SK-N-SH treated with all-trans-retinoic acid at 6 μM for 48 hours (cell line): ENCODE data around the gene FARS2.

Experiments used
- BACH2 ChIP-seq: fragments of 250-450 bp; sonication (Bioruptor Pico); IDR thresholded peaks from 2 replicates; pipeline ENCODE4 v1.9.0; 2021; ENCODE audit warnings: mild to moderate bottlenecking, borderline replicate concordance
- ESRRG ChIP-seq: fragments of 250-450 bp; sonication (Bioruptor Pico); IDR thresholded peaks from 2 replicates; pipeline ENCODE4 v1.6.1; 2021; ENCODE audit warnings: mild to moderate bottlenecking
- GLIS3 ChIP-seq: fragments of 250-450 bp; sonication (Bioruptor Pico); IDR thresholded peaks from 2 replicates; pipeline ENCODE4 v1.5.0; 2020; ENCODE audit warnings: mild to moderate bottlenecking, moderate library complexity
- PPARA ChIP-seq: fragments of 250-450 bp; sonication (Bioruptor Pico); IDR thresholded peaks from 2 replicates; pipeline ENCODE4 v1.5.0; 2020; ENCODE audit warnings: mild to moderate bottlenecking, borderline replicate concordance
- TCF4 ChIP-seq: fragments of 250-450 bp; sonication (Bioruptor Pico); IDR thresholded peaks from 2 replicates; pipeline ENCODE4 v1.8.0; 2021; ENCODE audit warnings: mild to moderate bottlenecking, moderate library complexity, borderline replicate concordance
- ZC3H10 ChIP-seq: fragments of 250-450 bp; sonication (Bioruptor Pico); IDR thresholded peaks from 2 replicates; pipeline ENCODE4 v1.5.1; 2021; ENCODE audit warnings: mild to moderate bottlenecking, moderate library complexity
- ZFP3 ChIP-seq: fragments of 250-450 bp; sonication (Bioruptor Pico); IDR thresholded peaks from 2 replicates; pipeline ENCODE4 v1.5.0; 2020; ENCODE audit warnings: mild to moderate bottlenecking, moderate library complexity
- ZFP30 ChIP-seq: fragments of 450-650 bp; formaldehyde crosslinking; IDR thresholded peaks from 2 replicates; pipeline ENCODE4 v1.5.0; 2022; ENCODE audit warnings: mild to moderate bottlenecking, moderate library complexity
- ZNF70 ChIP-seq: fragments of 450-650 bp; formaldehyde crosslinking; IDR thresholded peaks from 2 replicates; pipeline ENCODE4 v1.5.0; 2020; ENCODE audit warnings: mild to moderate bottlenecking, moderate library complexity
- TF ChIP-seq, protein P1 (sequence below): fragments of 250-450 bp; sonication (Bioruptor Pico); IDR thresholded peaks from 2 replicates; pipeline ENCODE4 v1.5.1; 2020; ENCODE audit warnings: low read depth, mild to moderate bottlenecking, moderate library complexity

DNA sequence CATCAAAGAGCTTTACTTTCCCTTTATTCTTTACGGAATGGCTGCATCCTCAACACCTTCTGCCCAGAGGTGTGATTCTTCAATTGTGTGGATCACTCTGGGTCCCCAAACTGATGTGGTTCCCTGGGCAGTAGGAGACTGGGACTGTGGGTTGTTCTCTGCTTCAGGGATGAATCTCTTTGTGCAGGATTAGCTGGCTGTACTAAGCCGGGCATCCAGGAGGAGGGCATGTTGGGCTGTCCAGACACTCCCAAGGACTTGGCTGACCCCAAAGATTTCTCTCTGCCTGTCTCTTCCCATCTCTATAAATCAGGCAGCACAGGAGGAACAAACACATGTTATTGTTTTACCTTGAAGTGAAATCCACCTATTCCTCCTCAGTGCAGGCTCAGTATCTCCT is 15.3 kb downstream of the FARS2 start:
- TF ChIP-seq ZC3H10 (CRISPR knock-in tag): no peak
- no peak for TF ChIP-seq ZFP30 (CRISPR knock-in tag)
- no peak for TF ChIP-seq ZNF70 (CRISPR knock-in tag)
- TF ChIP-seq GLIS3 (CRISPR knock-in tag): no peak
- TF ChIP-seq, protein P1, sequence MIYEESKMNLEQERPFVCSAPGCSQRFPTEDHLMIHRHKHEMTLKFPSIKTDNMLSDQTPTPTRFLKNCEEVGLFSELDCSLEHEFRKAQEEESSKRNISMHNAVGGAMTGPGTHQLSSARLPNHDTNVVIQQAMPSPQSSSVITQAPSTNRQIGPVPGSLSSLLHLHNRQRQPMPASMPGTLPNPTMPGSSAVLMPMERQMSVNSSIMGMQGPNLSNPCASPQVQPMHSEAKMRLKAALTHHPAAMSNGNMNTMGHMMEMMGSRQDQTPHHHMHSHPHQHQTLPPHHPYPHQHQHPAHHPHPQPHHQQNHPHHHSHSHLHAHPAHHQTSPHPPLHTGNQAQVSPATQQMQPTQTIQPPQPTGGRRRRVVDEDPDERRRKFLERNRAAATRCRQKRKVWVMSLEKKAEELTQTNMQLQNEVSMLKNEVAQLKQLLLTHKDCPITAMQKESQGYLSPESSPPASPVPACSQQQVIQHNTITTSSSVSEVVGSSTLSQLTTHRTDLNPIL (CRISPR knock-in tag): no peak
- no peak for TF ChIP-seq PPARA
- TF ChIP-seq ESRRG (CRISPR knock-in tag): no peak
- no peak for TF ChIP-seq BACH2 (CRISPR knock-in tag)
- TF ChIP-seq ZFP3 (CRISPR knock-in tag): no peak
- no peak for TF ChIP-seq TCF4 (CRISPR knock-in tag)
